ENCODE results near the gene RTN4R. TPM values are rescaled to one million over a fixed set of nuclear protein-coding genes. Genes with fewer than 3 reads are reported as not detected.

The RTN4R gene
- total RNA-seq, 1 donor from 2014 or later, result 9.8 TPM

DNA sequence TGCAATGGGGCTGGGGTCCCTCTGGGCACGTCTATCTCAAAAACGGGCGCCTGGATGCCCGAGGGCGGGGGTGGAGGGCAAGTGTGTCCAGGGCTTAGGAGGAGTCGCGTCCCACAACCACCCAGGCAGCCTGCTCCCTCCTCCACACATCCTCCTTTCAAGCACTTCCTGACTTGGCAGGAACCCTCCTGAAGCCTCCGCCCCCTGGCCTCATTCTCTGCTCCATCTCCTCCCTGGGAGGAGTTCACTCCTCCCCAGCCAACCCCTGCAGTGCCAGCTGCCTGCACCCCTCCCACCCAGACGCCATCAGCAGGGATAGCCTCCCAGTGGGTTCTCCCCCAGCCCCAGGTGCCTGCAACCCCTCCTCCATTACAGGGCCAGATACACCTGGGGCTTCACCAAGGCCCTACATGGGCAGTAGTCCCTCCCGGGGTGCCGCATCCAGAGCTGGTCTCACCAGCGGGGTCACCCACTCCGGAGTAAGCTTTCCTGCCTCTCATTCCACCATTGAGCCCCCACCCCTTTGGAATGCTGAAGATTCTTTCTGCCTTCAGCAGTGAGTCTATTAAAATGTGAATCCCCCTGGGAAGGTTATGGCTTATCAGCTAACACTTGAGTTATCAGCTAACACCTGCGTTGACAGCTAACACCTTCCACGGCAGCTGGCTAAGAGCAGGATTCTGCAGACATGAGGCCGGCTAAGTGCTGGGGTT is 24.4 kb downstream of the RTN4R start:
- Histone ChIP-seq H3K4me3 (peak overlapping the region; percentile 28), H3K27ac (peak overlapping the region; percentile 30), H3K36me3 (no peaks in the 10 kb centered on the region), H3K4me1 (peaks cover 32% of the 10 kb centered on the region), H3K27me3 (no peaks in the 10 kb centered on the region), H3K9me3 (no peaks in the 10 kb centered on the region)
- peak; percentile 87 for ATAC-seq
- intact Hi-C loops (cut with DNase I), result no loop called here
- TF ChIP-seq, protein P1, sequence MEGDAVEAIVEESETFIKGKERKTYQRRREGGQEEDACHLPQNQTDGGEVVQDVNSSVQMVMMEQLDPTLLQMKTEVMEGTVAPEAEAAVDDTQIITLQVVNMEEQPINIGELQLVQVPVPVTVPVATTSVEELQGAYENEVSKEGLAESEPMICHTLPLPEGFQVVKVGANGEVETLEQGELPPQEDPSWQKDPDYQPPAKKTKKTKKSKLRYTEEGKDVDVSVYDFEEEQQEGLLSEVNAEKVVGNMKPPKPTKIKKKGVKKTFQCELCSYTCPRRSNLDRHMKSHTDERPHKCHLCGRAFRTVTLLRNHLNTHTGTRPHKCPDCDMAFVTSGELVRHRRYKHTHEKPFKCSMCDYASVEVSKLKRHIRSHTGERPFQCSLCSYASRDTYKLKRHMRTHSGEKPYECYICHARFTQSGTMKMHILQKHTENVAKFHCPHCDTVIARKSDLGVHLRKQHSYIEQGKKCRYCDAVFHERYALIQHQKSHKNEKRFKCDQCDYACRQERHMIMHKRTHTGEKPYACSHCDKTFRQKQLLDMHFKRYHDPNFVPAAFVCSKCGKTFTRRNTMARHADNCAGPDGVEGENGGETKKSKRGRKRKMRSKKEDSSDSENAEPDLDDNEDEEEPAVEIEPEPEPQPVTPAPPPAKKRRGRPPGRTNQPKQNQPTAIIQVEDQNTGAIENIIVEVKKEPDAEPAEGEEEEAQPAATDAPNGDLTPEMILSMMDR (IDR thresholded peaks at IDR 0.05), result no peak
- DNase-seq, result peak; percentile 89

DNA sequence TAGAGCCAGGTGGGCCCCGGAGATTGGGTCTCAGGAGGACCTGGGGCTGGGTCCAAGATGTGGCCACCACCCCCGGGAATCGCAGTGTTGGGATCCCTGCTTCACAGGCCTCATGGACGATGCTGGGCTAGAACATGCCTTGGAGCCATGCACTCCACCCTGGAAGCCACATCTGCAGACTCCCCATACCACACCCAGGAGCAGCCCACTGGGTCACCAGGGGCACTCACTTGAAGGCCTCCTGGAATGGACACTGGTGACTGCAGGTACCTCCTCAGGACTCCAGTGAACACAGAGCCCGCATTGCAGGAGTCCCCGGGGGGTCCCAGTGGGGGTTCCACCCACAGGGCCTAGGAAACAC is 25.0 kb downstream of the RTN4R start:
- peak overlapping the region; percentile 30 for H3K27ac ChIP-seq
- H3K4me3 ChIP-seq, result peak overlapping the region; percentile 28
- ATAC-seq (no peak), DNase-seq (no peak)
- H3K4me1 ChIP-seq, result peaks cover 34% of the 10 kb centered on the region
- no peaks in the 10 kb centered on the region for H3K9me3 ChIP-seq
- TF ChIP-seq, protein P1 (IDR thresholded peaks at IDR 0.05), result no peak
- intact Hi-C loops (cut with DNase I), result no loop called here
- H3K27me3 ChIP-seq, result no peaks in the 10 kb centered on the region
- H3K36me3 ChIP-seq, result no peaks in the 10 kb centered on the region

DNA sequence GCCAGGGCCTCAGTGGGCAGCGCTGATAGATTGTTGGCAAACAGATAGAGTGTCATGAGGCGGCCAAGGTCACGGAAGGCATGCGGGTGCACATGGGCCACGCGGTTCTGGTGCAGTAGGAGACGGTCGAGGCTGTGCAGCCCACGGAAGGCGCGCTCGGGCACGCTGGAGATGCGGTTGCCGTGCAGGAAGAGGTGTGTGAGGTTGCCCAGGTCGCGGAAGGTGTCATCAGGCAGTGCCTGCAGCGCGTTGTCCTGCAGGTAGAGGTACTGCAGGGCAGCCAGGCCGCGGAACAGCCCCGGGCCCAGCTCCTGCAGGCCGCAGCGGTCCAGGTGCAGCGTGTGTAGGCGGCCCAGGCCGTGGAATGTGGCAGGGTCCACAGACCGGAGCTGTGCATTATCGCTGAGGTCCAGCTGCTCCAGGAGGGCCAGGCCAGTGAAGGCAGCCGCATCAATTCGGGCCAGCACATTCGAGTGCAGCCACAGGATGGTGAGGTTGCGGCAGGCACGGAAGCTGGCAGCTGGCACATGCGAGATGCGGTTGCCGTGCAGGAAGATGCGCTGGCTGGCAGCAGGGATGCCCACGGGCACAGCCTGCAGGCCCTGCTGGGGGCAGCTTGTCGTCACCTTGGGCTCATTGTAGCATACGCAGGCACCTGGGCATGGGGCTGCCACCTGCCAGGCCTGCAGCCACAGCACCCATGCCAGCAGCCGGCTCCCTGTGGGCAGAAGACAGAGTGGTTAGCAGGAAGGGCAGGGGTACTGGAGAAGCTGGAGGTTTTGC is 25.5 kb downstream of the RTN4R start:
- DNase-seq (no peak), ATAC-seq (no peak)
- peaks cover 34% of the 10 kb centered on the region for H3K4me1 ChIP-seq
- H3K4me3 ChIP-seq, result no peak overlapping the region
- no peaks in the 10 kb centered on the region for H3K36me3 ChIP-seq
- TF ChIP-seq, protein P1 (IDR thresholded peaks at IDR 0.05), result no peak
- intact Hi-C loops (cut with DNase I), result no loop called here
- H3K9me3 ChIP-seq, result no peaks in the 10 kb centered on the region
- peak overlapping the region; percentile 30 for H3K27ac ChIP-seq
- H3K27me3 ChIP-seq, result no peaks in the 10 kb centered on the region

DNA sequence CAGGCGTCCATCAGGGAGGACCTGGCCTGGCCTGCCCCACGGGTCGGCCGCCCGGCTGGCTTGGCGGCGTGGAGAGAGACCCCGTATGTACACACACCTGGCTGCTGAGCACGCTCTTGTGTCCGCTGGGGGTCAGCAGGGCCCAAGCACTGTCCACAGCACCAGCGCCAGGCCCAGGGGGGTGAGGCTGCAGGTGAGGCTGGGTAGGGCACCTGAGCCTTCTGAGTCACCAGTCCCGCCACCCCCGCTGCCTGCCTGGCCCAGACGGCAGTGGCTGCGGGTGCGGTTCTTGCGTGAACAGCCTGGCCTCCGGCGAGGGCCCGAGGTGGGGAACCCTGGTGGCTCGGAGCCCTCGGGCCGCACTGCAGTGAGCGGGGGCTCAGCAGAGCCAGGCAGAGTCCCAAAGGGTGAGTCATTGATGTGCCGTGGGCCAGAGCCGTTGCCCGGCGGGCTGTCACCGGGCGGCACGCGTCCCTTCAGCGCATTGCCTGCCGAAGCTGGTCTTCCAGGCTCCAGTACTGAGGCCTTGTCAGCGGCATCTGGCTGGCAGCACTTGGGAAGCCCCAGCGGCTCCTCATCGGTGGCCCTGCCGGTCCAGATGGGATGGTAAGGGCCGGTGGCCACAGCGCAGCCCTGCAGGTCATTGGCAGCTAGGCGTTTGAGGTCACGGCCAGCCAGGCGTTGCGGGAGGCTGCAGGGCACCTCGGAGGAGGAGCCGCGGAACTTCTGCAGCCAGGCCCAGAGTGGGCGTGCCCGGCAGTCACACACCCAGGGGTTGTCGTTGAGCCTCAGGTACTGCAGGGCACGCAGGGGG is 26.3 kb downstream of the RTN4R start:
- Histone ChIP-seq H3K27ac (no peak overlapping the region), H3K4me3 (no peak overlapping the region), H3K4me1 (peaks cover 34% of the 10 kb centered on the region), H3K9me3 (no peaks in the 10 kb centered on the region), H3K36me3 (no peaks in the 10 kb centered on the region), H3K27me3 (no peaks in the 10 kb centered on the region)
- DNase-seq (no peak), ATAC-seq (no peak)
- TF ChIP-seq, protein P1 (IDR thresholded peaks at IDR 0.05), result no peak
- intact Hi-C loops (cut with DNase I), result no loop called here

DNA sequence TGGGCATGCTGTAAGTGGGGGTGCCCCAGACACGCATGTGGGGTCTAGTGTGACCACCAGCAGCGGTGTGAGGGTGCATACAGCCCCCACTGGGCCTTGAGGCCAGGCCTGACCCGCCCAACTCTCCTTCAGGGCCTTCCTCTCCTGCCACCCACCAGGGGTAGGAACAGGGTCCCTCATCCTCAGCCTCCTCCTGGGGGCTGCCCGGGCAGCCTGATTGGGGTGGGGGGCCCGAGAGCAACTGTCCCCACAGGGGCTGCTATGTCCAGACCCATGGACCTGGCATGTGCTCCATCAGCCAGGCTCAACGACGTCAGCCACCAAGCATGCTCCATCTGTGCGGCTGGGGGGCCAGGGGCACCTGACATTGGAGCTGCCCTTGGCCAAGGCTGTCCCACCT is 27.2 kb downstream of the RTN4R start:
- H3K27me3 ChIP-seq, result no peaks in the 10 kb centered on the region
- no peak for ATAC-seq
- H3K36me3 ChIP-seq, result no peaks in the 10 kb centered on the region
- TF ChIP-seq, protein P1 (IDR thresholded peaks at IDR 0.05), result no peak
- DNase-seq, result no peak
- intact Hi-C loops (cut with DNase I), result no loop called here
- no peaks in the 10 kb centered on the region for H3K9me3 ChIP-seq
- no peak overlapping the region for H3K27ac ChIP-seq
- peaks cover 34% of the 10 kb centered on the region for H3K4me1 ChIP-seq
- no peak overlapping the region for H3K4me3 ChIP-seq

All from upper lobe of right lung (tissue), 1 donor.